GM12865 (cell line): ENCODE data around the gene MN1.

ENCODE experiments used
- DNase-seq: peaks from one replicate; pipeline ENCODE4 v3.0.0; 2010; ENCODE audit warnings: low read depth
- H3K4me3 ChIP-seq: 2 replicates; pipeline ENCODE4 v1.5.1; 2011; ENCODE audit warnings: mild to moderate bottlenecking, low read depth, low read length, control low read depth
- TF ChIP-seq, protein P1 (sequence below): IDR thresholded peaks from 2 replicates; pipeline ENCODE4 v1.5.1; 2011; ENCODE audit warnings: low read length, control low read depth, low read depth, inconsistent platforms; ENCODE audit not compliant: insufficient read depth; ENCODE audit errors: missing control alignments

Gene MN1

DNA sequence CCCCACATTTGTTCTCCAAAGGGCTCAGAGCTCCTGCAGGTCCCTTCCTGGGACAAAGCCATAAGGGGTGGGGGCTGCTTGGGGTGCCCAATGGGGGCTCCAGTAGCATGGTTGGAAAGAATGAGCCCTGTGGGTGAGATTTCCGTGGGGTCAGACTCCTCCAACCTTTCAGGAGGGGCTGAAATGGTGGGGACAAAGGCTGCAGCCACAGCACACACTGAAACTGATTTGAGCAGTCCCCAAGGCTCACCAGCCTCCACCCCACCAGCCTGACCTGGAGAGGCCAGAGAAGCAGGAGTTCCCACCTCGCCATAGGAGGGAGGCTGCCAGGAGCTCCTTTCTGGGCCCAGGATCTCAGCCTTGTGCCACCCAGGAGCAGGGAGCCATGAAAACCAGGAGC, 69.2 kb downstream of the MN1 start:
- TF ChIP-seq, protein P1, sequence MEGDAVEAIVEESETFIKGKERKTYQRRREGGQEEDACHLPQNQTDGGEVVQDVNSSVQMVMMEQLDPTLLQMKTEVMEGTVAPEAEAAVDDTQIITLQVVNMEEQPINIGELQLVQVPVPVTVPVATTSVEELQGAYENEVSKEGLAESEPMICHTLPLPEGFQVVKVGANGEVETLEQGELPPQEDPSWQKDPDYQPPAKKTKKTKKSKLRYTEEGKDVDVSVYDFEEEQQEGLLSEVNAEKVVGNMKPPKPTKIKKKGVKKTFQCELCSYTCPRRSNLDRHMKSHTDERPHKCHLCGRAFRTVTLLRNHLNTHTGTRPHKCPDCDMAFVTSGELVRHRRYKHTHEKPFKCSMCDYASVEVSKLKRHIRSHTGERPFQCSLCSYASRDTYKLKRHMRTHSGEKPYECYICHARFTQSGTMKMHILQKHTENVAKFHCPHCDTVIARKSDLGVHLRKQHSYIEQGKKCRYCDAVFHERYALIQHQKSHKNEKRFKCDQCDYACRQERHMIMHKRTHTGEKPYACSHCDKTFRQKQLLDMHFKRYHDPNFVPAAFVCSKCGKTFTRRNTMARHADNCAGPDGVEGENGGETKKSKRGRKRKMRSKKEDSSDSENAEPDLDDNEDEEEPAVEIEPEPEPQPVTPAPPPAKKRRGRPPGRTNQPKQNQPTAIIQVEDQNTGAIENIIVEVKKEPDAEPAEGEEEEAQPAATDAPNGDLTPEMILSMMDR = no peak
- no peak for DNase-seq
- H3K4me3 ChIP-seq = no peak overlapping the region

DNA sequence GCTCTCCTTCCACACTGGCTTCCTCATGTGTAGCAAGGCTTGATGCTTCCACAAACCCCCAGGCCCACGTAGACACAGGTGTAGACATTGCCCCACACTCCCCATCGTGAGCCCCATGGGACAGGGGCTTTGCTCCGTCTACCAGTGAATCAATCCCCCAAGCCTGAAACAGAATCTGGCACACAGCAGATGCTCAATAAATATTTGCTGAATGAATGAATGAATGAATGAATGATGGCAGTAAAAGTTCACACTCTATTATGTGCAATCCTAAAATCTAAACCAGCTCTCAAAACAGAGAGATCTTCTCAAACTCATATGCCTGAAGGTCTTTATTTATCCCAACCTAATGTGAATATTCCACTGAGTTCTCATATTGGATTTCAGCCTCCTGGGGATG, 69.9 kb downstream of the MN1 start:
- no peak for DNase-seq
- H3K4me3 ChIP-seq = no peak overlapping the region
- TF ChIP-seq, protein P1 = no peak

DNA sequence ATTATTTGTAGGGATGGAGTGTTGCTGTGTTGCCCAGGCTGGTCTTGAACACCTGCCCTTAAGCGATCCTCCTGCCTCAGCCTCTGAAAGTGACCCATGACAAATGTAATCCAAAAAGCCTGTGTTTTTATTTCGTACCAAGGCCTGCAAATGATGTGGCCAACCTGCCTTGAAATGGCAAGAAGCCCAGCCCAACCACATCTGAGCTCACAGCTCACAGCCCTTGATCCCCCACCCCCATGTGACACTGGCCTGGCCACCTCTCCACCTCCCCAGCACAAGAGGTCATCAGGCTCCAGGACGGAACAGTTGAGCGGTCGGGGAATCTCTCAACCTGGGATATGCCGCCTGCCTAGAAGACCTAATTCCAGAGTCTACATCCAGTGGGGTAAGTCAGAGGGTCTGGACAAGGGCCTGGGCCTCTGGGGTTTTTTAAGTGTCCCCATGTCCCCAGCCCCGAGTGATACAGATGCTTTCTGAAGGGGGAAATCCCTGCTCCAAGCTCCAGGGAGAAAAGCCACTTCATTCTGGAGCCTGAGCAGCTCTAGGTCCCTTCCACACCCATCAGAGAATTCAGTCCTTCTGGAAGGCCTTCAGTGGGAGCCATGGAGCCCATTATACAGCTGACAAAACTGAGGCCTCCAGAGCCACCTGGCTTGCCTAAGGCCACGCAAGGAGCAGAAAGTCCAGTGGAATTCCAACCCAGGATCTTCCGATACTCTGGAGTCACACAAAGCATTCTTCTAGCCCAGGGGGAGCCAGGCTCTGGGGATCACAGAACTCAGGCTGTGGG, 70.7 kb downstream of the MN1 start:
- TF ChIP-seq, protein P1 = no peak
- no peak overlapping the region for H3K4me3 ChIP-seq
- DNase-seq = no peak

DNA sequence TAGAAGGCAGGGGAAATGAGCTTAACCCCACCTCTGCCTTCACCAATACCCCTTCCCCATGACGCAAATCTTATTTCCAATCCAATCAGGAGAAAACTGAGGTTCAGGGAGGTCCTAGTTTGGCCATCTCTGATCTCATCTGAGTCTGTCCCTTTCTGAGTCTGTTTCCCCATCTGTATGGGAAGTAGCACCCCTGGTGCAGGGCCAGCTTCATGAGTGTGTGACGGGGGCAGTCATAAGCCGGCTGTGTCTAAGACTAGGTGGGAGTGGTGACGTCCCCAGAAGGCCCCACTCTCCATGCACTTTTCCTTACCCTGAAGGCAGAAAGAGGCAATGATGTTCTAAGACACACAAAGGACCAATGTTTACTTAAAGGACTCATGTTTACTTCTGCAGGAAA, 72.3 kb downstream of the MN1 start:
- TF ChIP-seq, protein P1 = no peak
- no peak overlapping the region for H3K4me3 ChIP-seq
- DNase-seq = no peak

DNA sequence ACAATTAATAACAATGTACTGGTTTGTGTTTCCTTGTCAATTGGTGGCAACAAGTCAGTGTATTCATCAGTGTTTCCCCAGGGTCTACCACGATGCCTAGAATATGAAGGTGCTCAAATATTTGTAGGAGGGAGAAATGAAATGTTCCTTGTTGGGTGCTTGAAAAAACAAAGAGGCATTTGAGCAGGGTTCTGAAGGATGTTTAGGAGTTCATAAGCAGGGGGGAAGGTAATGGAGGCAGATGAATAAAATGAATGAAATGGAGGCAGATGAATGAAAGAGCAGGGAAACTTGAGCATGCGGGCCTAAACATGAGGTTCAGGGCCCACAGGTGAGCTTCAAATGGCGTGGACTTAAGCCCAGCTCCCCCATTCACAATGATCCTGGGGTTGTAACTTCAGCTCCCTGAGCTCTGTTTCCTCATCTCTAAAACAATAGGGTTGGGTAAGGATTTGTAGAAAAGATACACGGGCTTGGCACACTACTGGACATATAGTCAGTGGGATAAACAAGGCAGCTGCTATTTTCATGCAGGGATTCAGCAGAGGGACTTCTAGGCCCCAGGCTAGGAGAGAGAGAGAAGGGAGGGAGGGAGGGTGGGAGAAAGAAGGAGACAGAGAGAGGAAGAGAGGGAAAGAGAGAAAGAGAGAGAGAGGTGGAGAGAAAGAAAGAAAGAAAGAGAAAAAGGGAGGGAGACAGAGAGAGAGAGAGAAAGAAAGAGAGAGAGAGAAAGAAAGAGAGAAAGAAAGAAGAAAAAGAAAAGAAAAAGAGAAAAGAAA, 73.7 kb downstream of the MN1 start:
- no peak overlapping the region for H3K4me3 ChIP-seq
- TF ChIP-seq, protein P1 = no peak
- DNase-seq = no peak

DNA sequence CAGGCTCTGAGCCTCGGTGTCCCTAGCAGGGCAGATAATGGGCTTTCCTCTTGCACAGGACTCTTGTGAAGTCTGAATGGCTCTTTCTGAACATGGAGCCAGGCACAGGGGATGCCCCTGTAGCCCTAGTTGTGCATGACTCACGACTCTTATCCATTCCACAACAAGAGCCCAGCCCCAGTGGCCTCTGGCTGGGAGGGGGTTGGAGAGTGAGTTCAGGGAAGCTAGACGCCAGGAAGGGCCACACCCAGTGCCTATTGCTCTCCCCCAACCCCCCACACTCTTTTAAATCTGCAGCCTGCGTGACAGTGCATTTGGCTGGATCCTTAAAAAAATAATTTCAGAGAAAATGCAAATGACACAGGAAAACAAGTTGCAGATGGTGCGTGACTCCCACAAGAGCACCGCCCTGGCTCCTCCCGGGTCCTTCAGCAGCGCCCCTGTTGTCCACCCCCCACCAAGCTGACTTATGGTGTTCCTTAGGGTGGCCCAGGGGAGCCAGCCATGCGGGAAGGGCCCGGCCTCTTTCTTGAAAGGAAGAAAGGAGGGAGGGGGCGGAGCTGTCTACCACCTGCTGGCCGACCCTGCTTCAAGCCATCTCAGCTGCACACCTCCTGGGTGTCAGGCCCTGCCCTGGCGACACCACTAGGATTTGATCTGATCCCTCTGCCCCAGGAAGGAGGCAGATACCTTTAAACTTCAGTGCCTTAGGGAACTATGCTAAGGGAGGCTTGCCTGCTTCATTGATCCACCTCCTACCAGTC, 74.7 kb downstream of the MN1 start:
- DNase-seq = no peak
- TF ChIP-seq, protein P1 = no peak
- no peak overlapping the region for H3K4me3 ChIP-seq
